Vagina (tissue), 2 donors: ENCODE measurements around the gene ELMO3.

Source experiments
- CTCF ChIP-seq, 3 experiments: fragments of 450-650 bp in 2 of 3; fragments of 200-600 bp in 1 of 3; sonication (generic) in 1 of 3; IDR thresholded peaks; one replicate each; pipeline ENCODE4 v1.5.1; 2017 to 2019; ENCODE audit warnings: antibody characterized with exemption in 3 of 3, mild to moderate bottlenecking in 2 of 3, moderate library complexity in 2 of 3
- POLR2A ChIP-seq, 2 donors: fragments of 450-650 bp; IDR thresholded peaks; one replicate each; pipeline ENCODE4 v1.6.1; 2017; ENCODE audit warnings: antibody characterized with exemption in 2 of 2, mild to moderate bottlenecking in 2 of 2, moderate library complexity in 2 of 2

GRCh38 chr16:67157892-67158635, 40.9 kb upstream of the ELMO3 start:
- TF ChIP-seq POLR2A (IDR thresholded peaks at IDR 0.05): no peak
- TF ChIP-seq CTCF (IDR thresholded peaks at IDR 0.05): no peak
